ENCODE results near the gene DPP3. TPM values are rescaled to one million over a fixed set of nuclear protein-coding genes. Genes with fewer than 3 reads are reported as not detected.

The DPP3 gene
- total RNA-seq, 1 experiment from 2014 or later = 55.6 TPM

DNA sequence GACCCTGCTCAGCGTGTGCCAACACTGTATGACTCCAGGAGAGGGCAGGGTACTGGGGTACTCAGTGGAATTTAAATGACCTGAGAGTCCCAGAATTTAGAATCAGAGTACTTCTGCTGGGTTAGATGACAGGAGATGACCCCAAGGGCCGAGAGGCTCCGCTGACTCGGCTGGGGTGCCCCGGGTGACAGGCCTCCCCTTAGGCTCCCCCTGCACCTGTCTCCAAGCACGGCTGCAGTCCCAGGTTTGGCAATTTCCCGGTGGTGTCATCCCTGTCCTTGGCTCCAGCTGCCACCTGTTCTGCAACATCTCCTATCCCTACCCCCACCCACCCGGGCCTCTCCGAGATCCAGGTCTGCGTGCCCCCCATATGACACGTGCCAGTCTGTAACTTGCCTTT is 67.8 kb downstream of the DPP3 start:
- RAD21 ChIA-PET (ENCODE audit: low non-redundant PET in 1 of 2, low total read pairs in 2 of 2, uncharacterized antibody in 2 of 2, unreplicated experiment in 2 of 2) = no interaction called here
- Histone ChIP-seq H3K79me2 (ENCODE audit: insufficient read depth, low read length) (no peaks in the 10 kb centered on the region), H2AFZ (ENCODE audit: low read depth, low read length, poor library complexity, severe bottlenecking) (no peak overlapping the region), H3K4me2 (ENCODE audit: low read length) (no peak overlapping the region), H3K27me3 (ENCODE audit: insufficient read depth, low read length) (no peaks in the 10 kb centered on the region), H3K27ac (ENCODE audit: low read depth, low read length) (no peak overlapping the region), H3K4me1 (ENCODE audit: control insufficient read depth in 1 of 2, insufficient read depth in 2 of 2, low read length in 2 of 2) (peaks cover 0 to 12% of the 10 kb centered on the region in 2 experiments; a peak in 2 of 4 replicates), H3K9ac (ENCODE audit: low read length) (no peak overlapping the region), H3K9me3 (ENCODE audit: control insufficient read depth in 1 of 2, insufficient read depth in 1 of 2, low read depth in 1 of 2, low read length in 2 of 2) (no peaks in the 10 kb centered on the region), H3K9me2 (ENCODE audit: insufficient read depth) (no peaks in the 10 kb centered on the region), H3K36me3 (ENCODE audit: control insufficient read depth in 1 of 2, insufficient read depth in 2 of 2, low read length in 2 of 2) (no peaks in the 10 kb centered on the region), H3K4me3 (replicated peaks in 1 of 2; ENCODE audit: low read depth in 1 of 2, low read length in 2 of 2) (no peak overlapping the region), H4K20me1 (ENCODE audit: insufficient read depth) (no peaks in the 10 kb centered on the region)
- DNase-seq (ENCODE audit: low read depth, low spot score) (no peak), ATAC-seq (no peak)
- intact Hi-C loops (cut with micrococcal nuclease) = no loop called here
- TF ChIP-seq EZH2 (IDR thresholded peaks at IDR 0.05) = no peak
- no peak for TF ChIP-seq ZFX (IDR thresholded peaks at IDR 0.05)
- TF ChIP-seq, protein P1, sequence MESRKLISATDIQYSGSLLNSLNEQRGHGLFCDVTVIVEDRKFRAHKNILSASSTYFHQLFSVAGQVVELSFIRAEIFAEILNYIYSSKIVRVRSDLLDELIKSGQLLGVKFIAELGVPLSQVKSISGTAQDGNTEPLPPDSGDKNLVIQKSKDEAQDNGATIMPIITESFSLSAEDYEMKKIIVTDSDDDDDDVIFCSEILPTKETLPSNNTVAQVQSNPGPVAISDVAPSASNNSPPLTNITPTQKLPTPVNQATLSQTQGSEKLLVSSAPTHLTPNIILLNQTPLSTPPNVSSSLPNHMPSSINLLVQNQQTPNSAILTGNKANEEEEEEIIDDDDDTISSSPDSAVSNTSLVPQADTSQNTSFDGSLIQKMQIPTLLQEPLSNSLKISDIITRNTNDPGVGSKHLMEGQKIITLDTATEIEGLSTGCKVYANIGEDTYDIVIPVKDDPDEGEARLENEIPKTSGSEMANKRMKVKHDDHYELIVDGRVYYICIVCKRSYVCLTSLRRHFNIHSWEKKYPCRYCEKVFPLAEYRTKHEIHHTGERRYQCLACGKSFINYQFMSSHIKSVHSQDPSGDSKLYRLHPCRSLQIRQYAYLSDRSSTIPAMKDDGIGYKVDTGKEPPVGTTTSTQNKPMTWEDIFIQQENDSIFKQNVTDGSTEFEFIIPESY (IDR thresholded peaks at IDR 0.05; ENCODE audit: extremely low read depth, insufficient replicate concordance, low read length) = no peak
- TF ChIP-seq, protein P2, sequence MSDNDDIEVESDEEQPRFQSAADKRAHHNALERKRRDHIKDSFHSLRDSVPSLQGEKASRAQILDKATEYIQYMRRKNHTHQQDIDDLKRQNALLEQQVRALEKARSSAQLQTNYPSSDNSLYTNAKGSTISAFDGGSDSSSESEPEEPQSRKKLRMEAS (IDR thresholded peaks at IDR 0.05) = no peak
- TF ChIP-seq EZH2phosphoT487 (IDR thresholded peaks at IDR 0.05; ENCODE audit: borderline replicate concordance) = no peak
- no peak for TF ChIP-seq EGR1 (IDR thresholded peaks at IDR 0.05; ENCODE audit: low read depth)
- no peak for TF ChIP-seq YY1 (IDR thresholded peaks at IDR 0.05; ENCODE audit: extremely low read depth, insufficient replicate concordance, low read depth, low read length)
- TF ChIP-seq JUND (IDR thresholded peaks at IDR 0.05) = no peak
- no peak for TF ChIP-seq ZNF274 (IDR thresholded peaks at IDR 0.05; ENCODE audit: low read depth, low read length)
- TF ChIP-seq, protein P3, sequence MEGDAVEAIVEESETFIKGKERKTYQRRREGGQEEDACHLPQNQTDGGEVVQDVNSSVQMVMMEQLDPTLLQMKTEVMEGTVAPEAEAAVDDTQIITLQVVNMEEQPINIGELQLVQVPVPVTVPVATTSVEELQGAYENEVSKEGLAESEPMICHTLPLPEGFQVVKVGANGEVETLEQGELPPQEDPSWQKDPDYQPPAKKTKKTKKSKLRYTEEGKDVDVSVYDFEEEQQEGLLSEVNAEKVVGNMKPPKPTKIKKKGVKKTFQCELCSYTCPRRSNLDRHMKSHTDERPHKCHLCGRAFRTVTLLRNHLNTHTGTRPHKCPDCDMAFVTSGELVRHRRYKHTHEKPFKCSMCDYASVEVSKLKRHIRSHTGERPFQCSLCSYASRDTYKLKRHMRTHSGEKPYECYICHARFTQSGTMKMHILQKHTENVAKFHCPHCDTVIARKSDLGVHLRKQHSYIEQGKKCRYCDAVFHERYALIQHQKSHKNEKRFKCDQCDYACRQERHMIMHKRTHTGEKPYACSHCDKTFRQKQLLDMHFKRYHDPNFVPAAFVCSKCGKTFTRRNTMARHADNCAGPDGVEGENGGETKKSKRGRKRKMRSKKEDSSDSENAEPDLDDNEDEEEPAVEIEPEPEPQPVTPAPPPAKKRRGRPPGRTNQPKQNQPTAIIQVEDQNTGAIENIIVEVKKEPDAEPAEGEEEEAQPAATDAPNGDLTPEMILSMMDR (IDR thresholded peaks at IDR 0.05 in 2 of 3, conservative IDR thresholded peaks at IDR 0.05 in 1 of 3; ENCODE audit: borderline replicate concordance in 1 of 3, insufficient read depth in 1 of 3, low read depth in 2 of 3, low read length in 2 of 3) = no peak
- no peak for TF ChIP-seq RAD21 (IDR thresholded peaks at IDR 0.05; ENCODE audit: low read depth)
- no peak for TF ChIP-seq POLR2AphosphoS5 (IDR thresholded peaks at IDR 0.05; ENCODE audit: low read depth, low read length)
- no peak for TF ChIP-seq SRF (IDR thresholded peaks at IDR 0.05; ENCODE audit: low read depth)
- TF ChIP-seq CEBPB (IDR thresholded peaks at IDR 0.05; ENCODE audit: low read depth) = no peak
- TF ChIP-seq, protein P4, sequence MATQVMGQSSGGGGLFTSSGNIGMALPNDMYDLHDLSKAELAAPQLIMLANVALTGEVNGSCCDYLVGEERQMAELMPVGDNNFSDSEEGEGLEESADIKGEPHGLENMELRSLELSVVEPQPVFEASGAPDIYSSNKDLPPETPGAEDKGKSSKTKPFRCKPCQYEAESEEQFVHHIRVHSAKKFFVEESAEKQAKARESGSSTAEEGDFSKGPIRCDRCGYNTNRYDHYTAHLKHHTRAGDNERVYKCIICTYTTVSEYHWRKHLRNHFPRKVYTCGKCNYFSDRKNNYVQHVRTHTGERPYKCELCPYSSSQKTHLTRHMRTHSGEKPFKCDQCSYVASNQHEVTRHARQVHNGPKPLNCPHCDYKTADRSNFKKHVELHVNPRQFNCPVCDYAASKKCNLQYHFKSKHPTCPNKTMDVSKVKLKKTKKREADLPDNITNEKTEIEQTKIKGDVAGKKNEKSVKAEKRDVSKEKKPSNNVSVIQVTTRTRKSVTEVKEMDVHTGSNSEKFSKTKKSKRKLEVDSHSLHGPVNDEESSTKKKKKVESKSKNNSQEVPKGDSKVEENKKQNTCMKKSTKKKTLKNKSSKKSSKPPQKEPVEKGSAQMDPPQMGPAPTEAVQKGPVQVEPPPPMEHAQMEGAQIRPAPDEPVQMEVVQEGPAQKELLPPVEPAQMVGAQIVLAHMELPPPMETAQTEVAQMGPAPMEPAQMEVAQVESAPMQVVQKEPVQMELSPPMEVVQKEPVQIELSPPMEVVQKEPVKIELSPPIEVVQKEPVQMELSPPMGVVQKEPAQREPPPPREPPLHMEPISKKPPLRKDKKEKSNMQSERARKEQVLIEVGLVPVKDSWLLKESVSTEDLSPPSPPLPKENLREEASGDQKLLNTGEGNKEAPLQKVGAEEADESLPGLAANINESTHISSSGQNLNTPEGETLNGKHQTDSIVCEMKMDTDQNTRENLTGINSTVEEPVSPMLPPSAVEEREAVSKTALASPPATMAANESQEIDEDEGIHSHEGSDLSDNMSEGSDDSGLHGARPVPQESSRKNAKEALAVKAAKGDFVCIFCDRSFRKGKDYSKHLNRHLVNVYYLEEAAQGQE (IDR thresholded peaks at IDR 0.05; ENCODE audit: low read depth) = no peak
- TF ChIP-seq SP1 (IDR thresholded peaks at IDR 0.05; ENCODE audit: low read depth) = no peak
- TF ChIP-seq CBX3 (IDR thresholded peaks at IDR 0.05; ENCODE audit: low read depth) = no peak
- no peak for TF ChIP-seq POLR2A (IDR thresholded peaks at IDR 0.05; ENCODE audit: borderline replicate concordance, extremely low read depth, insufficient read depth, insufficient read length)
- TF ChIP-seq, protein P5, sequence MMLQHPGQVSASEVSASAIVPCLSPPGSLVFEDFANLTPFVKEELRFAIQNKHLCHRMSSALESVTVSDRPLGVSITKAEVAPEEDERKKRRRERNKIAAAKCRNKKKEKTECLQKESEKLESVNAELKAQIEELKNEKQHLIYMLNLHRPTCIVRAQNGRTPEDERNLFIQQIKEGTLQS (IDR thresholded peaks at IDR 0.05) = no peak
- BruUV-seq (replicated peaks) = no TSS peak
- CTCF ChIA-PET = no interaction called here
- POLR2A ChIA-PET = no interaction called here
